GM23338 (cell line): ENCODE data around the gene PNMA1. TPM values are rescaled to one million over a fixed set of nuclear protein-coding genes. Genes with fewer than 3 reads are reported as not detected.

Experiments used
- ATAC-seq: fragments of 200-7000 bp; cut with Tn5 transposase; 3 replicates; pipeline ENCODE4 v1.9.1; 2020
- DNase-seq: peaks from one replicate; pipeline ENCODE4 v3.0.0-alpha.2; 2015; ENCODE audit warnings: low spot score
- H2AFZ ChIP-seq: fragments of 200-600 bp; sonication (generic); 2 replicates; pipeline ENCODE4 v1.8.0; 2016; ENCODE audit warnings: antibody characterized with exemption, mild to moderate bottlenecking, moderate library complexity
- H3F3A ChIP-seq: fragments of 200-600 bp; sonication (generic); replicated peaks from 2 replicates; pipeline ENCODE4 v1.8.0; 2017; ENCODE audit warnings: antibody characterized with exemption, mixed run types, low read depth
- H3K27ac ChIP-seq: fragments of 200-600 bp; sonication (generic); 2 replicates; pipeline ENCODE4 v1.6.1; 2016; ENCODE audit warnings: low read depth
- H3K27me3 ChIP-seq: fragments of 200-600 bp; sonication (generic); 2 replicates; pipeline ENCODE4 v1.8.0; 2016; ENCODE audit warnings: mild to moderate bottlenecking, mixed run types, moderate library complexity; ENCODE audit not compliant: insufficient read depth
- H3K36me3 ChIP-seq: fragments of 200-600 bp; sonication (generic); 2 replicates; pipeline ENCODE4 v1.8.0; 2016; ENCODE audit warnings: mild to moderate bottlenecking; ENCODE audit not compliant: insufficient read depth
- H3K4me1 ChIP-seq: fragments of 200-600 bp; sonication (generic); 2 replicates; pipeline ENCODE4 v1.8.0; 2016; ENCODE audit warnings: mild to moderate bottlenecking, moderate library complexity; ENCODE audit not compliant: insufficient read depth
- H3K4me2 ChIP-seq: fragments of 200-600 bp; sonication (generic); 2 replicates; pipeline ENCODE4 v1.7.1; 2017; ENCODE audit warnings: mixed run types
- H3K4me3 ChIP-seq: fragments of 200-600 bp; sonication (generic); 2 replicates; pipeline ENCODE4 v1.6.1; 2016; ENCODE audit warnings: mixed run types
- H3K79me2 ChIP-seq: fragments of 200-600 bp; sonication (generic); replicated peaks from 2 replicates; pipeline ENCODE4 v1.8.0; 2017; ENCODE audit warnings: mild to moderate bottlenecking; ENCODE audit not compliant: insufficient read depth
- H3K9me2 ChIP-seq: fragments of 200-600 bp; sonication (generic); 2 replicates; pipeline ENCODE4 v1.8.0; 2017; ENCODE audit not compliant: insufficient read depth
- H4K20me1 ChIP-seq: fragments of 200-600 bp; sonication (generic); replicated peaks from 2 replicates; pipeline ENCODE4 v1.8.0; 2017; ENCODE audit warnings: mild to moderate bottlenecking; ENCODE audit not compliant: insufficient read depth
- H3K27ac Mint-ChIP-seq: 2 replicates; pipeline ENCODE4 v1.8.0; 2020; ENCODE audit warnings: inconsistent platforms, mild to moderate bottlenecking, moderate library complexity, mixed read lengths
- H3K27me3 Mint-ChIP-seq: 3 replicates; pipeline ENCODE4 v1.8.0; 2022; ENCODE audit warnings: low read depth, mild to moderate bottlenecking, moderate library complexity, mixed read lengths, inconsistent platforms; ENCODE audit not compliant: insufficient read depth, poor library complexity
- H3K36me3 Mint-ChIP-seq: 3 replicates; pipeline ENCODE4 v1.8.0; 2021; ENCODE audit warnings: low read depth, mild to moderate bottlenecking, inconsistent platforms, moderate library complexity, mixed read lengths
- H3K4me1 Mint-ChIP-seq: 3 replicates; pipeline ENCODE4 v1.8.0; 2020; ENCODE audit warnings: mild to moderate bottlenecking, inconsistent platforms, mixed read lengths
- H3K4me3 Mint-ChIP-seq: 3 replicates; pipeline ENCODE4 v1.8.0; 2021; ENCODE audit warnings: moderate library complexity, mild to moderate bottlenecking, inconsistent platforms, mixed read lengths
- H3K9me3 Mint-ChIP-seq: 3 replicates; pipeline ENCODE4 v1.8.0; 2020; ENCODE audit warnings: moderate library complexity, mild to moderate bottlenecking, inconsistent platforms, mixed read lengths
- ZNF462 ChIP-seq: fragments of 250-450 bp; sonication (Bioruptor Pico); IDR thresholded peaks from 2 replicates; pipeline ENCODE4 v1.5.0; 2020; ENCODE audit warnings: mild to moderate bottlenecking, moderate library complexity
- polyA plus RNA-seq: library from polyadenylated mRNA; unstranded; fragments of >200 nt; fragmentation: Nextera tagmentation; extraction: Ambion mirVana; gene quantifications from 2 replicates; pipeline ENCODE4 v1.2.1, GENCODE V29; 2016
- total RNA-seq: library from RNA; depleted of rRNA; stranded (reverse); fragments of >200 nt; shearing (Covaris generic); gene quantifications from 2 replicates; pipeline ENCODE4 v1.2.3, GENCODE V29; 2014
- TF ChIP-seq, protein P1 (sequence below), 2 experiments: fragments of 200-600 bp in 1 of 2; sonication (generic) in 1 of 2; conservative IDR thresholded peaks; 2 replicates each; pipeline versions ENCODE4 v1.5.1 to v1.6.1; 2016 to 2017; ENCODE audit warnings: antibody characterized with exemption in 2 of 2, low read depth in 2 of 2, mild to moderate bottlenecking in 2 of 2, moderate library complexity in 1 of 2

The PNMA1 gene
- total and polyA plus RNA-seq, 2 experiments from 2014 or later: 18.2 to 32.9 TPM

DNA sequence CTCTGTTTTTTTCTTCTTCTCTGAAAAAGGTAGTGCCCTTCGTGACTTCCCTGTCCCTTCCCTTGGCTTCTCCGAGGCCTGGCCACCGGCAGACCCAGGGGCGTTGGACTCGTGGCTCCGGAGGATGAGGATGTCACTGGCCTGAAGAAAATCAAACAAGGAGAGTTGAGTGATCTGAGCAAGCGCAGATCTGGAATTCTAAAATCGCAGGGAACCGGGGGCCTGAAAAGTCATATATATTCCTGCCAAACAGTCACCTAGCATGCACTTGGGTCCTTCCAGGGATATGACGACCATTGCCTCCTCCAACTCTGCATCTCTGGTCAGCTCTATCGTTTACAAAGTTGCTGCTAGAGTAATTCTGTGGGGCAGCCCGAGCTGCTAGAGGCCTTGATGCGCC is 5.2 kb upstream of the PNMA1 start:
- H3K27me3 ChIP-seq: peaks cover 12% of the 10 kb centered on the region; the same call in 1 of the 2 replicates
- TF ChIP-seq, protein P1, sequence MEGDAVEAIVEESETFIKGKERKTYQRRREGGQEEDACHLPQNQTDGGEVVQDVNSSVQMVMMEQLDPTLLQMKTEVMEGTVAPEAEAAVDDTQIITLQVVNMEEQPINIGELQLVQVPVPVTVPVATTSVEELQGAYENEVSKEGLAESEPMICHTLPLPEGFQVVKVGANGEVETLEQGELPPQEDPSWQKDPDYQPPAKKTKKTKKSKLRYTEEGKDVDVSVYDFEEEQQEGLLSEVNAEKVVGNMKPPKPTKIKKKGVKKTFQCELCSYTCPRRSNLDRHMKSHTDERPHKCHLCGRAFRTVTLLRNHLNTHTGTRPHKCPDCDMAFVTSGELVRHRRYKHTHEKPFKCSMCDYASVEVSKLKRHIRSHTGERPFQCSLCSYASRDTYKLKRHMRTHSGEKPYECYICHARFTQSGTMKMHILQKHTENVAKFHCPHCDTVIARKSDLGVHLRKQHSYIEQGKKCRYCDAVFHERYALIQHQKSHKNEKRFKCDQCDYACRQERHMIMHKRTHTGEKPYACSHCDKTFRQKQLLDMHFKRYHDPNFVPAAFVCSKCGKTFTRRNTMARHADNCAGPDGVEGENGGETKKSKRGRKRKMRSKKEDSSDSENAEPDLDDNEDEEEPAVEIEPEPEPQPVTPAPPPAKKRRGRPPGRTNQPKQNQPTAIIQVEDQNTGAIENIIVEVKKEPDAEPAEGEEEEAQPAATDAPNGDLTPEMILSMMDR (conservative IDR thresholded peaks at IDR 0.05; ENCODE audit: low read depth in 2 of 2): no peak
- no peak for TF ChIP-seq ZNF462 (CRISPR knock-in tag)
- peak overlapping the region; percentile 84; the same call in 1 of the 2 replicates for H2AFZ ChIP-seq
- peaks cover 15% of the 10 kb centered on the region; the same call in 1 of the 2 replicates for H3F3A ChIP-seq
- H3K4me1 ChIP-seq: peaks cover 46% of the 10 kb centered on the region
- H3K4me1 Mint-ChIP-seq: peaks cover 63% of the 10 kb centered on the region
- H3K27ac Mint-ChIP-seq: peak overlapping the region; percentile 82
- peak overlapping the region; percentile 80 for H3K27ac ChIP-seq
- H3K79me2 ChIP-seq: no peaks in the 10 kb centered on the region
- peaks cover 7% of the 10 kb centered on the region; the same call in 1 of the 2 replicates for H4K20me1 ChIP-seq
- H3K9me3 Mint-ChIP-seq: no peaks in the 10 kb centered on the region
- peak overlapping the region; percentile 88 for H3K4me3 ChIP-seq
- no peaks in the 10 kb centered on the region for H3K9me2 ChIP-seq
- H3K36me3 Mint-ChIP-seq: peaks cover 21% of the 10 kb centered on the region
- peak overlapping the region; percentile 82 for H3K4me3 Mint-ChIP-seq
- ATAC-seq (no peak), DNase-seq (peak; percentile 39)
- H3K4me2 ChIP-seq: peak overlapping the region; percentile 97
- H3K27me3 Mint-ChIP-seq: peaks cover 19% of the 10 kb centered on the region
- H3K36me3 ChIP-seq: no peaks in the 10 kb centered on the region
